Nephron progenitor cell (in vitro differentiated cells): ENCODE measurements around the gene TTC9.

Experiments used
- DNase-seq: peaks from one replicate; pipeline ENCODE4 v3.0.0; 2021
- H3K27ac Mint-ChIP-seq: 2 replicates; pipeline ENCODE4 v1.8.0; 2021; ENCODE audit warnings: mild to moderate bottlenecking, moderate library complexity, mixed read lengths
- H3K27me3 Mint-ChIP-seq: 2 replicates; pipeline ENCODE4 v1.8.0; 2021; ENCODE audit warnings: mild to moderate bottlenecking, low read depth, mixed read lengths; ENCODE audit not compliant: poor library complexity
- H3K36me3 Mint-ChIP-seq: 2 replicates; pipeline ENCODE4 v1.8.0; 2021; ENCODE audit warnings: low read depth, mixed read lengths
- H3K4me1 Mint-ChIP-seq: 2 replicates; pipeline ENCODE4 v1.8.0; 2021; ENCODE audit warnings: mixed read lengths
- H3K4me3 Mint-ChIP-seq: 2 replicates; pipeline ENCODE4 v1.8.0; 2021; ENCODE audit warnings: mild to moderate bottlenecking, moderate library complexity, mixed read lengths
- H3K9me3 Mint-ChIP-seq: 2 replicates; pipeline ENCODE4 v1.8.0; 2021; ENCODE audit warnings: mild to moderate bottlenecking, moderate library complexity, mixed read lengths
- TF ChIP-seq, protein P1 (sequence below): fragments of 200-600 bp; sonication (generic); IDR thresholded peaks from 2 replicates; pipeline ENCODE4 v1.5.0; 2021; ENCODE audit warnings: antibody characterized with exemption

TTC9 gene

DNA sequence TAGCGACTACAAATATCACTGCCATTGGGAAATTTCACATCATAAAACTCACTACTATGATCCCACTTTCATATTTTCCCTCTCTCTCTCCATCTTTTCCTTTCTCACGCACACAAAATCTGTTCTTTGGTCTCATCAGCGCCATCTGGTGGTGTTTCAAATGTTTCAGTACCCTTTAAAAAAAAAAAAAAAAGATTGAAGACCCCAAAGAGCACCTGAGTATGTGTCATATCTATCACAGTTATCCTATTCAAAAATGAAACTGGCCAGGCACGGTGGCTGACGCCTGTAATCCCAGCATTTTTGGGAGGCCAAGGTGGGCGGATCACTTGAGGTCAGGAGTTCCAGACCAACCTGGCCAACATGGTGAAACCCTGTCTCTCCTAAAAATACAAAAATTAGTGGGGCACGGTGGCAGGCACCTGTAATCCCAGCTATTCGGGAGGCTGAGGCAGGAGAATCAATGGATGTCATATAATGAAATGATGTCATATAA lies 72.4 kb downstream of the TTC9 start:
- H3K27me3 Mint-ChIP-seq = peaks cover 23% of the 10 kb centered on the region
- no peak overlapping the region for H3K4me3 Mint-ChIP-seq
- H3K36me3 Mint-ChIP-seq = no peaks in the 10 kb centered on the region
- H3K9me3 Mint-ChIP-seq = no peaks in the 10 kb centered on the region
- TF ChIP-seq, protein P1, sequence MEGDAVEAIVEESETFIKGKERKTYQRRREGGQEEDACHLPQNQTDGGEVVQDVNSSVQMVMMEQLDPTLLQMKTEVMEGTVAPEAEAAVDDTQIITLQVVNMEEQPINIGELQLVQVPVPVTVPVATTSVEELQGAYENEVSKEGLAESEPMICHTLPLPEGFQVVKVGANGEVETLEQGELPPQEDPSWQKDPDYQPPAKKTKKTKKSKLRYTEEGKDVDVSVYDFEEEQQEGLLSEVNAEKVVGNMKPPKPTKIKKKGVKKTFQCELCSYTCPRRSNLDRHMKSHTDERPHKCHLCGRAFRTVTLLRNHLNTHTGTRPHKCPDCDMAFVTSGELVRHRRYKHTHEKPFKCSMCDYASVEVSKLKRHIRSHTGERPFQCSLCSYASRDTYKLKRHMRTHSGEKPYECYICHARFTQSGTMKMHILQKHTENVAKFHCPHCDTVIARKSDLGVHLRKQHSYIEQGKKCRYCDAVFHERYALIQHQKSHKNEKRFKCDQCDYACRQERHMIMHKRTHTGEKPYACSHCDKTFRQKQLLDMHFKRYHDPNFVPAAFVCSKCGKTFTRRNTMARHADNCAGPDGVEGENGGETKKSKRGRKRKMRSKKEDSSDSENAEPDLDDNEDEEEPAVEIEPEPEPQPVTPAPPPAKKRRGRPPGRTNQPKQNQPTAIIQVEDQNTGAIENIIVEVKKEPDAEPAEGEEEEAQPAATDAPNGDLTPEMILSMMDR = peak; percentile 72
- DNase-seq = peak; percentile 66
- H3K4me1 Mint-ChIP-seq = peaks cover 10% of the 10 kb centered on the region
- H3K27ac Mint-ChIP-seq = no peak overlapping the region

DNA sequence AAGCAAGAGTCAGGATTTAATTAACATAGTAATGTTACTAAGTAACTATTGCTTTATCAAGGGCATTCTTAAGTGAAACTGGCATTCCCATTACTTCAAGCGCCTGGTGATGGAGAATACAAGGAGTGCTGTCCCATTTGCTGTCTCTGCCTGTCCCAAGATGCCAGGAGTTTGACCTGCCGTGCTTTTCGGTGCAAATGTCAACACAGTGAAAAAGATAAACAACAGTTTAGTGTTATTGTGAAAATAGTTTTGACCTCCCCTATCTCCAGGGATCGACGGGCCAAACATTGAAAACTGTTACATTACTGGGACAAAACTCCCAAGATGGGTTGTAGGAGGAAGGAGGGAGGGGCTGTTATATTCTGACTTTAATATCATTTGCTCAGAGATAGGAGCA lies 74.8 kb downstream of the TTC9 start:
- Mint-ChIP-seq H3K4me1 (peaks cover 6% of the 10 kb centered on the region), H3K9me3 (no peaks in the 10 kb centered on the region), H3K36me3 (no peaks in the 10 kb centered on the region), H3K27me3 (peaks cover 19% of the 10 kb centered on the region), H3K27ac (no peak overlapping the region), H3K4me3 (no peak overlapping the region)
- DNase-seq = no peak
- TF ChIP-seq, protein P1 = no peak

GRCh38 chr14:70716958-70717357 lies 75.2 kb downstream of the TTC9 start:
- H3K4me1 Mint-ChIP-seq = peaks cover 6% of the 10 kb centered on the region
- no peaks in the 10 kb centered on the region for H3K36me3 Mint-ChIP-seq
- no peak overlapping the region for H3K27ac Mint-ChIP-seq
- DNase-seq = no peak
- no peak overlapping the region for H3K4me3 Mint-ChIP-seq
- no peaks in the 10 kb centered on the region for H3K9me3 Mint-ChIP-seq
- TF ChIP-seq, protein P1 = no peak
- H3K27me3 Mint-ChIP-seq = peaks cover 19% of the 10 kb centered on the region

GRCh38 chr14:70718383-70719118 lies 76.8 kb downstream of the TTC9 start:
- H3K4me1 Mint-ChIP-seq = peaks cover 6% of the 10 kb centered on the region
- DNase-seq = no peak
- TF ChIP-seq, protein P1 = no peak
- H3K4me3 Mint-ChIP-seq = no peak overlapping the region
- peaks cover 19% of the 10 kb centered on the region for H3K27me3 Mint-ChIP-seq
- H3K36me3 Mint-ChIP-seq = no peaks in the 10 kb centered on the region
- H3K27ac Mint-ChIP-seq = no peak overlapping the region
- H3K9me3 Mint-ChIP-seq = no peaks in the 10 kb centered on the region

DNA sequence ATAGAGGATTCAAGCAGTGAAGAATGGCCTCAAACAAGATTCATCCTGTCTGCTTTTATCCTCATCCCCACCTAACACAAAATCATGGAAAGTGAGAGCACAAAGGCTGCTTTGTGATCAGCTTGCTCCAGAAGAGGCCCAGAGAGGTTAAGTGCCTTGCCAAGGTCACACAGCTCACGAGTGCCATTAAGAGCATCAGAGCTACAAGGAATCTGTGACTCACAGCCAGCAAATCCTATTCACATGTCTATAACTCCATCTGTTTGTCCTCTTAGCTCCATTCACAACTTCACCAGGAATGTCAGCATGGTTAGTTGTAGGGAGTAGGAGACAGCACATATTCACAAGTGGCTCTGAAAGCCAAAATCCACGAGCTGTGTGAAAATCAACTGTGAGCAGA lies 79.8 kb downstream of the TTC9 start:
- Mint-ChIP-seq H3K27me3 (peaks cover 11% of the 10 kb centered on the region), H3K27ac (no peak overlapping the region), H3K9me3 (no peaks in the 10 kb centered on the region), H3K4me1 (peaks cover 4% of the 10 kb centered on the region), H3K36me3 (no peaks in the 10 kb centered on the region), H3K4me3 (no peak overlapping the region)
- TF ChIP-seq, protein P1 = no peak
- DNase-seq = no peak

DNA sequence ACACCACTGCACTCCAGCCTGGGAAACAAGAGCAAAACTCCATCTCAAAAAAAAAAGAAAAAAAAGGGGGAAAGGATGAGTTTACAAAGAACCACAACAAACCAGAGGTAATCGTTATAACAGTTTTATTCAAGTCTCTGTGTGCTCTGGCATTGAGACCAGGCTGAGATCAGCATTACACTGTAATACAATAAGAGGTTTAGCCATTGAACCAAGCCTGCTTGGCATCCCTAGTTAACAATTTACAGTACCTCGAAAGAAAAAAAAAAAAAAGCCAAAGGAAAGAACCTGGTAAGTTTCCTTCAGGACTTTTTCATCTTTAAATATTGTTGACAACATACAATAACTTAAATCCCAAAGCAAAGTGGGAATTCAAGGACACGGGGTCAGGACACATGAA lies 80.7 kb downstream of the TTC9 start:
- H3K27me3 Mint-ChIP-seq = peaks cover 8% of the 10 kb centered on the region
- H3K4me3 Mint-ChIP-seq = no peak overlapping the region
- no peaks in the 10 kb centered on the region for H3K36me3 Mint-ChIP-seq
- TF ChIP-seq, protein P1 = no peak
- peaks cover 12% of the 10 kb centered on the region for H3K4me1 Mint-ChIP-seq
- no peak overlapping the region for H3K27ac Mint-ChIP-seq
- no peaks in the 10 kb centered on the region for H3K9me3 Mint-ChIP-seq
- no peak for DNase-seq
